Fibroblast of peridontal ligament (primary cell): ENCODE data around the gene AP1B1.
A peak's percentile ranks its signal among the peaks of the same experiment; 100 is the strongest.
"Not testable (repeated sequence)": the region's sequence is repeated elsewhere in the genome, so short reads cannot be mapped to it uniquely, and the experiment has no call there.

ENCODE experiments used
- DNase-seq: peaks from one replicate; pipeline ENCODE4 v3.0.0-alpha.2; 2010; ENCODE audit errors: extremely low read depth

The AP1B1 gene

DNA sequence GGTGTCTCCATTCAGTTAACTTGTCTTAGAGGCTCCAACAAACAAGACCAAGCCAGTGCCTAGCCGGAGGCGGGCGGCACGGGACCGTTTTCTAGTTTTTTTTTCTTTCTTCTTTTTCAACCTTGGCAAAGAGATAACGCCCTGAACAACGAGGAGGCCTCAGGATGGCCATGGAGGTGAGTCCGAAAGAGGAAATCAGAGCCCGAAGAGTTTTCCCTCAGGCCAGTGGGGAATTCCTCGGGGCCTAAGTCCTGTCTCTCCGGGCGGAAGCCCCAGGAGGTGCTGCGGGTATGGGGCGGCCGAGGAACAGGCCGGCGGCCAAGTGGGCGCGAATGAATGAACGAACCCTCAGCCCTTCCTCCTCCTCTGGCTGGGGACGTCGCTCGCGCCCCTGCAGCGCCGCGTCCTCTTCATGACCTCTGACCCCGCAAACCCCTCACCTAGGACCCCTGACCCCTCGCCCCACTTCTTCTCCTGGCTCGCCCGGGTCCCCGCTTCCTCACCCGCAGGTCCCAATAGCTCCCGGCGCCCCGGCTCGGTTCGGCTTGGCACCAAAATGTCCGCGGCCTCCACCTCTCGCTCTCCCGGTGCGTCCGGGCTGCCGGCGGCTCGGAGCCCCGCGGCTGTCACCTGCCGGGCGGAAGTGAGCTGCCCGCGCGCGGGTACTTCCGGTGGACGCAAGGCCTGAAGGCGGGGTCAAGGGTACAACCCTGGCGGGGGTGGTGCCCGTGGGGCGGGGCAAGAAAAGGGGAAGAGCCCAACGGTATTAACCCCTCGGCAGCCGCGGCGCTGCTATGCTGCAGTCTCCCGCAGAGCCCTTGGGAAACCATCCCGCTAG is at the start of gene AP1B1:
AP1B1 (minus strand) TSS at position 650 of the 838 bp plus-strand sequence. CDS start 21,327 bp downstream, outside the sequence.
- DNase-seq: peak; percentile 72

DNA sequence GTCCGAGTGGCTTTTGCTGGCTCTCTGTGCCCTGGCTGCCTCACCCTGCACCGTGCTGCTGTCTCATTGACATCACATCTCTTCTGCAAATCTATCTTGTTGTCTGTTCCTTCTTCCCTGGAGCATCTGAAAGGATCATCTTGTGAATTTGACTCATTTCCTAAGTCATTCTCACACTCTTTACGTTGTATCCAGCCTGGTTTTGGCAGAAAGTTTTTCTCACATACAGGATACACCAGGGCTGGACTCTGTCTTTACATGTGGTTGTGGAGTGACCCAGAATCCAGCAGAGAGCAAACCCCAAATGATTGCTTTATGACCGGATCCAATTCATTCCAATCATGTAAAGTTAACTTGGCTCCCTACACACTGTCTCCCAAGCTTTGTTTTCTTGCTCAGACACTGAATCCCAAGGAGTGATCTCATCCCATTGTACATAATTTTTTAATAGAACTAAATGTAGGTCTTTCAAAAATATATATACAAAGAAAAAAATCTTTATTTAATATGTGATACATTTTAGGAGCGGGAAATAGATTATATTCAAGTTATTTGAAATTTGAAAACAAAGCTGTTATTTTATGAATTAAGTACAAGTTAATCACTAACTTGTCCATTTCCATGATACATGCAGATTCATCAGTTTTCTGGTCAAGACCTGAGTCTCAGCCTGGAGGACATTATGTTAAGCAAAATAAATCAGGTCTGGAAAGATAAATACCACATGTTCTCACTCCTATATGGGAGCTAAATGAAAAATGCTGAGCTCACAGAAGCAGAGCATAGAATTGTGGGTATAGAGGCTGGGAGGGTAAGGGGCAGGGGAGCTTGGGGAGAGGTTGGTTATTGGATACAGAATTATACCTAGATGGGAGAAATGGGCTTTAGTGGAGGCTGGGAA is 47.1 kb upstream of the AP1B1 start:
- DNase-seq: no peak

DNA sequence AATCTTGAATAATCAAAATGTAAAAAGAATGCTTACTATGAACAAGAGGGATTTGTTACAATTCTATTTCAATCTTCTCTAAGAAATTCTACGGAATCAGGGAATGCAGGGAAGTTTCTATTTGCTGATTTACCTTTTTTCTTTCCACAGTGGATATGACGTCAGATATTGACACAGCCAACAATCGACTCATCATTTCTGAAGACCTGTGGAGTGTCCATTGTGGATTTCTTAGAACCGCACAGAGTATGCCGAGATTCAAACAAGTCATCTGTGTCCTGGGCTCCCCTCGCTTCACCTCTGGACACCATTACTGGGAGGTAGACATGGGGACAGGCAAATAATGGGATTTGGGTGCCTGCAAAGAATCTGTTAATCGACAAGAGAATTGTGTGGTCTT is 45.9 kb upstream of the AP1B1 start:
- DNase-seq: no peak

DNA sequence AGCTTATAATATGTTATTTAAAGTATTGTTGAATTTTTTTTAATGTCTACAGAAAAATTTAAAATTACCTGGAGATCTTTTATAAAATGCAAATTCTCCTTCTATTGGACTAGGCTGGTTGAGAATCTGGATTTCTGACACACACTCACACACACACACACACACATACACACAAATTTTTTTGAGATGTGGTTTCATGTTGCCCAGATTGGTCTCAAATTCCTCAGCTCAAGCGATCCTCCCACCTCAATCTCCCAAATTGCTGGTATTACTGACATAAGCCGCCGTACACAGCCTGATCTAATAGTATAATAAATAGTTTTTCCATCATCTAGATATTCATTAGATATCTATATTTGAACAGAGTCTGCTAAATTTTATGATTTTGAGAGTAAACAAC is 45.5 kb upstream of the AP1B1 start:
- no peak for DNase-seq

DNA sequence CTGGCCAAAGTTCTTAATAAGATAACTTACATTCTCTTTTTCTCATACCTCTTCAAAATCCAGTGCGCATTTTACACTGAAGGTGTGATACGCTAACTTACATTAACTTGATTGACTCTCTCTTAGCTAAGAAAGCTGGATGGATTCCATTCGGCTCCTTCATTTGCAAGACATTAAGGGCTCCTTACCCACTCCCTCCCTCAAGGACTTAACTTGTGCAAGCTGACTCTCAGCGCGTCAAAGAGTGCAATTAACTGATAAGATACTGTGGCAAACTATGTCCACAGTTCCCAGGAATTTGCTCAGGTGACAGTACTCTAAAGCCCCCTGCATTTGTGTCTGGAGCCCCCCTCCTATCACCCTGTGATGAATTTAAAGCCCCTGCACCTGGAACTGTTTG is 43.6 kb upstream of the AP1B1 start:
- no peak for DNase-seq

GRCh38 chr22:29427176-29427760 is 38.9 kb upstream of the AP1B1 start:
- DNase-seq: peak; percentile 31

DNA sequence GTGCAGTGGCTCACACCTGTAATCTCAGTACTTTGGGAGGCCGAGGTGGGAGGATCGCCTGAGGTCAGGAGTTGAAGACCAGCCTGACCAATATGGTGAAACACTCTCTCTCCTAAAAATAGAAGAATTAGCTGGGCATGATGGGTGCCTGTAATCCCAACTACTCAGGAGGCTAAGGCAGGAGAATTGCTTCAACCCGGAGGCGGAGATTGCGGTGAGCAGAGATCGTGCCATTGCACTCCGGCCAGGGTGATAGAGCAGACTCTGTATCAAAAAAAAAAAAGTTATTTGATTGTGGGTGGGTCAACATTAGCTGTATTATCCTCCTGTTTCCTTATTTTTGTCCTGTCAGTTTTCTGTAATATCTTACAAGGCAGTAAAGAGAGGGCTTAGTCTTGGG is 38.1 kb upstream of the AP1B1 start:
- DNase-seq: no peak

GRCh38 chr22:29418704-29419103 is 30.3 kb upstream of the AP1B1 start:
- DNase-seq: not testable (repeated sequence)

DNA sequence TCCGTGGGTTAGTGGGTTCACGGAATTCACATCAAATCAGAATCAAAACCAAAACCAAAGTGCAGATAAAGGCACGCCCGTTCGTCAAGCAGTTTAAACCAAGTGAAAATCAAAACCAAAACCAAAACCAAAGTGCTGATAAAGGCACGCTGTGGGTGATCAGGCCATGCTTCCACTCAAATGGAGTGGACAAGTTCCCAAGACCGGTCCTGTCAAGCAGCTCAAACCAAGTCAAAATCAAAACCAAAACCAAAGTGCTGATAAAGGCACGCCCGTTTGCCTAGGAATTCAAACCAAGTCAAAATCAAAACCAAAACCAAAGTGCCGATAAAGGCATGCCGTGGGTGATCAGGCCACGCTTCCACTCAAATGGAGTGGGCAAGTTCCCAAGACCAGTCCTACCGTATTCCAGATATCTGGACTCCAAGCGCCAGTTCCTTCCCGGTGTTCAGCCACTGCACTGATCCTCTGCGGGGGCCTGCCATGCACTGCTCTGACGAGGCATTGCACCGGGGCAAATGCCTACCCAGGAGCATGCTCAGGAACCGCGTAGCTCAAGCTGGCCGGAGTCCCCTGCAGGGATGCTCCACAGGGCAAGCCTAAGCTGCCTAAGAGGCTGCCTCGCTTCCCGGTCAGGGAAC is 26.7 kb upstream of the AP1B1 start:
- DNase-seq: peak; percentile 71

DNA sequence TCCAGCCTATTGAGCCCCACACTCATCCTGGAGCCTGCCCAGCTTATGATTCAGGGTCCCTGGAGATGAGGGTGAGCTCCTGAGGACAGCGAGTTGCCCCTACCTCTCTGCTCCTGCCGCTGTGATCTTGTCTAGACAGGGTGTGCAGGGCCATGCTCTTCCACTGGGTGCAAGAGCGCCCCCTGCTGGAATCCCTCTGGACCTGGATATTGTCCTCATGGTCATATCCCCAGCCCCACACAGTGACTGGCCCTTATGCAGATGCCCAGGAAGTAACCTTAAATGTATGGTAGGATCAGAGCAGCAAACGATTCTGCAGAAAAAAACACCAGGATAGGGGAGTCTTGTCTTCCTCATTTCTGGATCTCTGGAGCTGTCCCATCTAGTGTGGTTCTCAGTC is 24.4 kb upstream of the AP1B1 start:
- not testable (repeated sequence) for DNase-seq

- not testable (repeated sequence) for DNase-seq
These were observed 23.3 kb upstream of the AP1B1 start for GRCh38 chr22:29411569-29412211.

DNA sequence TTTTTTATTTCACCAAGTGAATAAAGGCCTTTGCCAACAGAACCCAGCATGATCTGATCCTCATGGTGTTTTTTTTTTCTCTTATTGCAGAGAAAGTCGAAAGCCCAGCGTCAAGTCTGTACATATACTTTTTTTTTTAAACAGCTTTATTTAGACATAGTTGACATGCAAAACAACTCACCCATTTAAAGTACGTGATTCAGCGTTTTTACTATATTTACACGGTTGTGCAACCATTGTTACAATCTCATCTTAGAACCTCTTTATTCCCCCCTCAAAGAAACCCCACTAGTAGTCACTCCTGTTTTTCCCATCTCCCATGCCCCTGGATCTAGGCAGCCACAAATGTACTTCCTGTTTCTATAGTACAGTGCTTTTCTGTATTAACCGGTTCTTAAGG is 20.6 kb upstream of the AP1B1 start:
- no peak for DNase-seq

GRCh38 chr22:29401538-29401937 is 13.2 kb upstream of the AP1B1 start:
- DNase-seq: not testable (repeated sequence)

- DNase-seq: no peak
These were observed 12.2 kb upstream of the AP1B1 start for GRCh38 chr22:29400576-29400975.

GRCh38 chr22:29397791-29398190 is 9.4 kb upstream of the AP1B1 start:
- DNase-seq: no peak

DNA sequence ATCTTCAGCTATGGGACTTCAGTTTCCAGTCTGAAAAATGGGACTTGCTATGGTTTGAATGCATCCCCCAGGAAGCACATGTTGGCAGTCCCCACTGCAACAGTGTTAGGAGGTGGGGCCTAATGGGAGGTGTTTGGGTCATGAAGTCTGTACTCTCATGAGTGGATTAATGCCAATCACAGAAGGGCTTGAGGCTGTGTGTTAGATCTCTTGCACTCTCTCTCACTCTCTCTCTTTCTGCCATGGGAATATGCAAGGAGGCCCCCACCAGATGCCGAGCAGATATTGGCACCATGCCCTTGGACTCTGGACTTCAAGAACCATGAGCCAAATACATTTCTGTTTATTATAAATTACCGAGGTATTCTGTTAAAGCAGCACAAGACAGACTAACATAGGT is 7.8 kb upstream of the AP1B1 start:
- DNase-seq: no peak

DNA sequence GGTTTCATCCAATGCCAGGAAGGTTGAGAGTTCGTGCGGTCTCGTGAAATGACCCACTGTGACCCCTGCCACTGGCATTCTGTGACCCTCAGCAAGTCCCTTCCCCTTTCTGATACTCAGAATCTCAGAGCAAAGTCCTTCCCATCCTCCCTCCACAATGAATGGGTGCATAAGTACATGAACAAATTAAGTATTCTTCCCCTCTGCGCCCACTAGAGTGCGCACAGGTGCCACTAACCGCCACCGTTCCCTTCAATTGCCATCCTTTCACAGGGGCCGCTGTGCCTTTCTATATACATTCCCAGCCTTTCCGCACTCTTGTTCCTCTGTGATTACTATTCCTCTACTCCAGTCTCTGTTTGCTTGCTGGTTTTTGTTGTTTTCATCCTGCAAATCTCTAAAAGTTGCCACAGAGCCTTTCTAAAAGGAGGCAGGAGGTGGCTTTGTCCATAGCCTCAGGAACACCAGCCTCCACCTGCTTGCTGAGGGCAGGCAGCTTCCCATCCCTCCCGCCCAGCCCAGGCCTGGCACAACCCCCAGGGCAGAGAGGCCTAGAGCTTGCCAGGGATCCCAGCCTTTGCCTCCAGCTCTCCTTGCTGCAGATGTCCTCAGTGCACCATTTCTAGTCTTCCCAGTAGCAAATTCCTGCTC is 6.7 kb upstream of the AP1B1 start:
- DNase-seq: peak; percentile 80

DNA sequence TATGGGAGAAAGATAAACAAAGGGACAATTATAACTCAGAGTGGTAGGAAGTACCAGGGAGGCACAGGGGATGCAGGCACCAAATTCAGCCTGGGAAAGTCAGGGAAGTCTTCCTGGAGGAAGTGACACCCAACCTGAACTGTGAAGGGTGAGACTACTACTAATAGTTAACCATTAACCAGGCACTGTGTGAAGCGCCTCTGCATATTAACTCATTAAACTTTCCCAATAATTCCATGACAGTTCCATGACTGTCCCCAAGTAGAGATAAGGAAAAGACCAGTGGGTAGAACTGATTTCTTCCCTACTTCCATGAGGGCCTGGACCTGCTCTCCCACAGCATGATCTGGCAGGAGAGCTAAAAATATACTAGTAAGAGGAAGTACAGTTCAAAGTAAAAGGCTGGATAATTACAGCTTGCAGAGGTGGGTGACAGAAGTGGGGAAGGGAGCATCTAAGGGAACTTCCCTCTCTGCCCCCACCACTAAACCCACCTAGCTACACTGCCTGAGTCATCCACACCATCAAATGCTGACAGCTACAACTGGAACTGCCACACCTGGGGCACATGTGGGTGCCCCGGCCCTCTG is 4.7 kb upstream of the AP1B1 start:
- no peak for DNase-seq

DNA sequence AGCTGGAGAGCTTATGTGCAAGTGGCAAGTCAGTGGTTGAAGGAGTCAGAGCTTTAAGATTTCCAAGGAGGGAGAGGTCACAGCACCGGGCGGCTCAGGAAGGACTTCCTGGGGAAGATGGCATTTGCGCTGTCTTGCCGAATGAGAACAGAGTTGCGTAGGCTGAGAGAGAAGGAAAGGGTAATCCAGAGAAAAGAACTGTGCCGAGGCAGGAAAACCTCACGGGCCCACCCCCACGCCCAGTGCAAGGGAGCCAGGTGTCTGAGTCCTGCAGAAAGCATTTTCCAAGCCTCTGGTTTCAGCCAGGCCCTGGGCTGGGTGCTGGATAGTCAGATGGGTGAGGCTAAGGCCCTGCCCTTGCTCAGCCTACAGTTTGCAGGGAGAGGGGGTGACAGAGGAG is 3.2 kb upstream of the AP1B1 start:
- DNase-seq: no peak

GRCh38 chr22:29390270-29390669 is 1.9 kb upstream of the AP1B1 start:
- DNase-seq: no peak

GRCh38 chr22:29388759-29389090 is 355 bp upstream of the AP1B1 start:
- DNase-seq: no peak
